Spinal cord (tissue), 10 donors: ENCODE measurements around the gene AURKAIP1. TPM values are rescaled to one million over a fixed set of nuclear protein-coding genes. Genes with fewer than 3 reads are reported as not detected.

Source experiments
- DNase-seq, 6 donors: peaks; one replicate each; pipeline versions ENCODE4 v3.0.0 to v3.0.0-alpha.2; 2013 to 2015; ENCODE audit warnings: low spot score in 6 of 6, low read depth in 4 of 6
- H3K27ac ChIP-seq: one replicate; pipeline ENCODE4 v1.5.1; 2013; ENCODE audit warnings: low read depth, low read length, control low read depth
- H3K27me3 ChIP-seq: one replicate; pipeline ENCODE4 v1.6.1; 2013; ENCODE audit warnings: low read length; ENCODE audit not compliant: control insufficient read depth, insufficient read depth
- H3K36me3 ChIP-seq: one replicate; pipeline ENCODE4 v1.6.1; 2013; ENCODE audit warnings: low read length; ENCODE audit not compliant: control insufficient read depth, insufficient read depth
- H3K4me1 ChIP-seq: one replicate; pipeline ENCODE4 v1.6.1; 2013; ENCODE audit warnings: low read length; ENCODE audit not compliant: control insufficient read depth, insufficient read depth
- H3K4me3 ChIP-seq: one replicate; pipeline ENCODE4 v1.5.1; 2013; ENCODE audit warnings: low read depth, low read length, control low read depth
- H3K9me3 ChIP-seq: one replicate; pipeline ENCODE4 v1.6.1; 2013; ENCODE audit warnings: low read length; ENCODE audit not compliant: control insufficient read depth, insufficient read depth
- WGBS: methylation state at CpG from one replicate; pipeline ENCODE4 v1.1.5; 2013; ENCODE audit warnings: missing lambda C conversion rate; ENCODE audit not compliant: insufficient coverage; 5-methylcytosine and 5-hydroxymethylcytosine counted together
- polyA plus RNA-seq, 2 donors: library from polyadenylated mRNA; unstranded; fragments of 120-200 nt; gene quantifications; one replicate each; pipeline ENCODE4 v1.2.1, GENCODE V29; 2013; ENCODE audit not compliant: insufficient read length in 2 of 2
- total RNA-seq, 2 donors: library from RNA; depleted of rRNA in 1 of 2; stranded (reverse); fragments of 120-200 nt in 1 of 2; fragments of >200 nt in 1 of 2; gene quantifications; one replicate each; pipeline versions ENCODE4 v1.2.3 to v1.2.4, GENCODE V29; 2013 to 2014
- donor health status: healthy.

AURKAIP1 gene
- total and polyA plus RNA-seq, 4 donors = 41.4 to 130 (median 115) TPM

DNA sequence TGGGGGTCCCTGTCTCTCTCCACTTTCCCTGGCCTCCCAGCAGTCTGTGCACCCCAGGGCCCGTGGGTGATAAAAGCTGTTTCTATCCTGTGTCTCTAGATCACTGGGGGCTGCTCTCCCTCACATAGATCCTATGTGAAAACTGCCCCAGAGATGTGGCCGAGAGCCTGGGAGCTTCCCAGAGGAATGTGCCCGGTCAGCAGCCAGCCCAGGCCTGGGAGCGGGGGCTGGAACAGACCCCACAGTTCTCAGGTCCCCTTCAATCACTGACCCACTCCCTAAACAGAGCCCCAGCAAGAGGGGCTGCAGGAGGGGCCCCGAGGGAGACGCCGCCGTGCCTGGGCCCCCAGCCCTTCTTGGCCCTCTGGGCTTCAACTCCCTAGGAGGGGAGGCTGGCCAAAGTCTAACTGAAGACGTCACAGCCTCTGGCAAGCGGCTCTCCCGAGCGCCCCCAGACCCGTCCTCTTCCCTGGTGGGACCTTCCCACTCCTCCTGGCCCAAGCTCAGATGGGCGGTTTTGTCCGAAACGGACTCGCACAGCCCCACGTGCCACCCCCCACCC is 17.1 kb downstream of the AURKAIP1 start:
- H3K36me3 ChIP-seq = peaks cover 20% of the 10 kb centered on the region
- H3K27me3 ChIP-seq = peaks cover 24% of the 10 kb centered on the region
- 7% methylated on average over 18 of the region's 18 CpGs for WGBS
- H3K9me3 ChIP-seq = no peaks in the 10 kb centered on the region
- peaks cover 78% of the 10 kb centered on the region for H3K4me1 ChIP-seq
- peak overlapping the region; percentile 91 for H3K27ac ChIP-seq
- H3K4me3 ChIP-seq = peak overlapping the region; percentile 57
- peak in 1 of 6 donors; percentile 46 for DNase-seq

DNA sequence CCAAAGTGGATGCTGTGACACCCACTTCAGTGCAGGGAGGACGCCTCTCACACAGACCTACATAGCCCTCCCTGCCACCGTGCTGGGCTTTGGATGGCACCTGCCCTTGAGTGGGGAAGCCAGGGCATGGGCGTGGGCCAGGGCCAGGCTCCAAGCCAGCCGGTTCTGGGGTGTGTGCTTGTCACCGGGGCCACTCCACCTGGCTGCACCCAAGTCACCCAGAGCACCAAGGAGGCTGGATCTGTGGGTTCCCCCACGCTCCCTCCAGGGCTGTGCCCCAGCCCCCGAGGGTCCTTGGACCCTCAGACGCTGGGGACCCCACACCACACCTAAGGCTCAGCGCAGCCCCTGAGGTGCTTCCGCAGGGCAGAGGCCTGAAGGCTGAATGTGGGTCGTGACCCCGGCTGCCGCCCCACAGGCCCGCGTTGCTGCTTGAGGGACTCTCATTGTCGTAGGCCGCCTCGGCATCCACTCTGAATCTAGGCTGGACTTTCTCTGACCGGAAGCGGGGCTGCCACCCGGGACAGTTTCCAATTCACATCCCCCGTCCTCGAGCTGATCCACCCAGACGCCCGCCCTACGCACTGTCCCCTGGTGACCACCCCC is 18.1 kb downstream of the AURKAIP1 start:
- H3K36me3 ChIP-seq = peaks cover 30% of the 10 kb centered on the region
- DNase-seq = no peak
- WGBS = 34% methylated on average over 24 of the region's 26 CpGs
- H3K4me1 ChIP-seq = peaks cover 83% of the 10 kb centered on the region
- H3K9me3 ChIP-seq = no peaks in the 10 kb centered on the region
- peak overlapping the region; percentile 57 for H3K4me3 ChIP-seq
- H3K27ac ChIP-seq = peak overlapping the region; percentile 91
- H3K27me3 ChIP-seq = peaks cover 24% of the 10 kb centered on the region

DNA sequence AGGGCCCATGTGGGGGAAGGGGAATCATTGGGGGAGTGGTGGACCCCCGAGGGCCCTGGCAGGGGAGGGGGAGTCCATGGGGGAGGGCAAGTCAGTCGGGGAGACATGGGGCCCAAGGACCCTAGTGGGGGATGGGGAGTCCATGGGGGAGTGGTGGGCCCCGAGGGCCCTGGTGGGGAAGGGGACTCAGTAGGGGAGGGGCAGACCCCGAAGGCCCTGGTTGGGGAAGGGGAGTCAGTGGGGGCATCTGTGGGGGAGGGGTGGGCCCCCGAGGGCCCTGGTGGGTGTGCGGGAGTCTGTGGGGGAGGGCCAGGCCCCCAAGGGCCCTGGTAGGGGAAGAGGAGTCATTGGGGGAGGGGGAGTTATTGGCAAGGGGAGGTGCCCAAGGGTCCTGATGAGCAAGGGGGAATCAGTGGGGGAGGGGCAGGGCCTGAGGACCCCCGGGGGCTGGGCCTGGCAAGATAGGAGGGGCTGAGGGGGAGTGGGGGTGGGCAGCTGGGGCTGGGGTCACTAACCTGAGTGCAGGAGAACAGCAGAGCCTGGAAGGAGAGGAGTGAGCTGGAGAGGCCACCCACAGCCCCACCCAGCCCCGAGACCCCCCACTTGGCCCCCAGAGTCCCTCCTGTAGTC is 18.7 kb downstream of the AURKAIP1 start:
- WGBS = 66% methylated on average over 4 of the region's 8 CpGs
- Histone ChIP-seq H3K4me1 (peaks cover 83% of the 10 kb centered on the region), H3K4me3 (peak overlapping the region; percentile 57), H3K9me3 (no peaks in the 10 kb centered on the region), H3K27ac (peak overlapping the region; percentile 91), H3K27me3 (peaks cover 24% of the 10 kb centered on the region), H3K36me3 (peaks cover 35% of the 10 kb centered on the region)
- no peak for DNase-seq

DNA sequence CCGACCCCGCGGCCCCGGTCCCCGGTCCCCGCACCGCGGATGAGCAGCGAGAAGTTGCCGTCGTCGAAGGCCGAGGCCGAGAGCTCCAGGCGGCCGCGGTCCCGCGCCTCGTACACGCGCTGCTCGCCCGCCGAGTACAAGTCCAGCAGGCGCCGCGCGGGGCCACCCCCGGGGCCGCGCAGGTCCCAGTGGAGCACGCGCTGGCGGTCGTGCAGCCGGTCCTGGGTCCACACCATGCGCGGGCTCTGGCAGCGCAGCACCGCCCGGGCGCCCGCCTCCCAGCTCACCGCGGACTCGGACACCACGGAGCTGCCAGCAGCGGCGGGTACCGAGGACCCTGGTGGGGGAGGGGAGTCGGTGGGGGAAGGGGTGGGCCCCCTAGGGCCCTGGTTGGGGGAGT is 19.6 kb downstream of the AURKAIP1 start:
- Histone ChIP-seq H3K4me3 (no peak overlapping the region), H3K36me3 (peaks cover 35% of the 10 kb centered on the region), H3K27ac (no peak overlapping the region), H3K27me3 (peaks cover 24% of the 10 kb centered on the region), H3K4me1 (peaks cover 78% of the 10 kb centered on the region), H3K9me3 (no peaks in the 10 kb centered on the region)
- peak in 2 of 6 donors; percentile 31 to 55 for DNase-seq
- WGBS = 3% methylated on average over 37 of the region's 52 CpGs

DNA sequence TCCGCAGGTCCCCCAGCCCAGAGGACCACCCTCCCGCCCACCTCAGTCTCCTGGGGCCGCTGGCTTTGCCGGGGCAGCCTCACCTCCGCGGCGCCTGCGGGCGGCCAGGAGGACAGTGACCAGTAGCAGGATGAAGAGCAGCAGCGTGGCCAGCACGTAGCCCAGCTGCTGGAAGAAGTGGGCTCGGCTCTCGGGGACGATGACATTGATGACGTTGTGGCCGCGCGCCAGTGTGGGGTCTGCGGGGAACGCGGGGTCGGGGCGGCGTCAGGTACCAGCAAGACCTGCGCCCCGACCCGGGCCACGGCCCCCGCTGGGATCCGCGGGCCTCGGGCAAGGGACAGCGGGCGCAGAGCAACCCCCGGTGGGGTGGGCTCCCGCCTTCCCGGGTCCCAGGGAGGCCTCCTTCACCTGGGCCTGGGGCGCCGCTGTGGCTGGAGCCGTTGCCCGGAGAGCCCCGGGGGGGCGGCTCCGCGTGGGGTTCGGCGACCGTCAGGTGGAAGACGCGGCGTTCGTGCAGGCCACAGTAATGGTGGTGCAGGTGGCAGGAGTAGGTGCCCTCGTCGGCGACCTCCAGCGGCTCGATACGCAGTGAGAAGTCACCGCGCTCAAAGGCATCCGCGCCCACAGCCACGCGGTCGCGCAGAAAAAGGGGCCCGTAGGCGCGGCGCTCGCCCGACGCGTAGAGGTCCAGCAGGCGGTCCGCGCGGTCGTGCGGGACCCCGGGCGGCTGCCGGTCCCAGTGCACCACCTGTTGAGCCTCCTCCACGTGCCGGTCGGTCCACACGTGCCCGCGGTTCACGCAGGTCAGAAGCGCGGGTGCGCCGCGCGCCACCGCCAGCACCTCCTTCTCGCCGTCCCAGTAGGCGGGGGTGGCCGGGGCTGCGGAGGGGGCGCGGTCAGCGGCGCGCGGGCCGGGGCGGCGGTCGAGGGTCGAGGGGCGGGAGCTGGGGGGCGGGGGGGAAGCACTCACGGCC is 20.4 kb downstream of the AURKAIP1 start:
- H3K4me1 ChIP-seq = peaks cover 70% of the 10 kb centered on the region
- DNase-seq = no peak
- peaks cover 35% of the 10 kb centered on the region for H3K36me3 ChIP-seq
- no peaks in the 10 kb centered on the region for H3K9me3 ChIP-seq
- H3K27me3 ChIP-seq = peaks cover 24% of the 10 kb centered on the region
- H3K27ac ChIP-seq = no peak overlapping the region
- H3K4me3 ChIP-seq = no peak overlapping the region
- 32% methylated on average over 97 of the region's 116 CpGs for WGBS

DNA sequence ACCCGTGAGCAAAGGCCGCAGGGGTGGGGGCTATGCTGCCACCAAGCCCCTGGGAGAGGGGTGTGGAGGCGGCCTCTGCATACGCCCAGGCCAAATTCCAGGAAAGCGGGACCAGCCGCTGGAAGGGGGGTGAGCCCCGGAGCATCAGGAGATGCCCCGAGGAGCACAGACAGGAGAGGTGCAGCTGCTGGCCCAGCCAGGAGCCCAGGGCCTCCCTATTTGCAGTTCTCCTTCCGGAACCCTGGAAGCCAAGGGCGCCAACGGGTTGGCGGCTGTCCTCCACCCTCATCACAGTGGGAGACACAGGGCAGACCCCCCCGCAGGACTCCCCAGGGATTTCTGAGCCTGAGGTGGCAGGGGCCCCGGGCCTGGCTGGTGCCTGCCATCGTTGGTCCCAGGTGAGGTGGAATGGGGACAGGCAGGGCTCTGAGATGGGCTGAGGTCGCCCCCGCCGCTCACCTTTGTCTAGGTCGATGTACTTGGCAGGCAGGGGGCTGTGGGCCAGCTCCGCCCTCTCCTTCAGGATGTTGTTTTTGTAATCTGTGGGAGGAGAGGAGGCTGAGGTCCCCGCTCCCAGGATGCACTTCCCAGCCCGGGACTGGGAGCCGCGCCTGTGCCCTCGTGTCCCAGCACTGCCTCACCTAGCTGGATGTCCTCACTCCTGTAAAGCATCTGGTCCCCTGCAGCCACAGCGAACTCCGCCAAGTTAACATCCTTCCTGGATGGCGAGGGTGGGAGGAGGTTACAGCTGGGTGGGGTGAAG is 21.4 kb downstream of the AURKAIP1 start:
- no peak overlapping the region for H3K4me3 ChIP-seq
- no peak for DNase-seq
- peaks cover 60% of the 10 kb centered on the region for H3K4me1 ChIP-seq
- H3K9me3 ChIP-seq = no peaks in the 10 kb centered on the region
- H3K27me3 ChIP-seq = peaks cover 23% of the 10 kb centered on the region
- 58% methylated on average over 16 of the region's 28 CpGs for WGBS
- H3K27ac ChIP-seq = no peak overlapping the region
- peaks cover 35% of the 10 kb centered on the region for H3K36me3 ChIP-seq

DNA sequence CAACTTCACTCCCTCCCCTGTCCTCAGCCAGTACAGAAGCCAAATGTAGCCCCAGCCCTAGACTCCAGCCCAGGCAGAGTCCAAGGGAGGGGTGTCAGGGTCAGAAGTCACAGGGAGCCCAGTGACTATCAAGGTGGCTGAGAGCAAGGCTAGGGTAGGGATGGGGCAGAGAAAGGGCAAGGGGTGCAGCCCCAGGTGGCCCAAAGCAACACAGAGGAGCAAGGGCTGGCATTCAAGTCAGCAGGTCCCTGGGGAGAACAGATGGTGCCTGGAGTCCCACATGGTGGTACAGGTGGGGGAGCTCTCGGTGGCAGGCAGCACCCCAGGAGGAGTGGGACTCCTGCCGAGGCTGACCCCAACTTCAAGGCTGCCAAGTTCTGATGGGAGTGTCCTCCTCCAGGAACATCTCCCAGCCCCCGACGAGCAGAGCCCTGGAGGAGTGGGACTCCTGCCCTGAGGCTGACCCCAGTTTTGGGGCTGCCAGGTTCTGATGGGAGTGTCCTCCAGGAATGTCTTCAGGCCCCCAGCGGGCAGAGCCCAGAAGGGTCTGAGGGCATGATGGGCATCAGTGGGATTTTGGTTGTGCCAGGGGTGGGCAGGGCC is 22.1 kb downstream of the AURKAIP1 start:
- Histone ChIP-seq H3K4me3 (no peak overlapping the region), H3K4me1 (peaks cover 59% of the 10 kb centered on the region), H3K27me3 (peaks cover 17% of the 10 kb centered on the region), H3K36me3 (peaks cover 35% of the 10 kb centered on the region), H3K9me3 (no peaks in the 10 kb centered on the region), H3K27ac (no peak overlapping the region)
- WGBS = 56% methylated on average over 3 of the region's 5 CpGs
- no peak for DNase-seq

DNA sequence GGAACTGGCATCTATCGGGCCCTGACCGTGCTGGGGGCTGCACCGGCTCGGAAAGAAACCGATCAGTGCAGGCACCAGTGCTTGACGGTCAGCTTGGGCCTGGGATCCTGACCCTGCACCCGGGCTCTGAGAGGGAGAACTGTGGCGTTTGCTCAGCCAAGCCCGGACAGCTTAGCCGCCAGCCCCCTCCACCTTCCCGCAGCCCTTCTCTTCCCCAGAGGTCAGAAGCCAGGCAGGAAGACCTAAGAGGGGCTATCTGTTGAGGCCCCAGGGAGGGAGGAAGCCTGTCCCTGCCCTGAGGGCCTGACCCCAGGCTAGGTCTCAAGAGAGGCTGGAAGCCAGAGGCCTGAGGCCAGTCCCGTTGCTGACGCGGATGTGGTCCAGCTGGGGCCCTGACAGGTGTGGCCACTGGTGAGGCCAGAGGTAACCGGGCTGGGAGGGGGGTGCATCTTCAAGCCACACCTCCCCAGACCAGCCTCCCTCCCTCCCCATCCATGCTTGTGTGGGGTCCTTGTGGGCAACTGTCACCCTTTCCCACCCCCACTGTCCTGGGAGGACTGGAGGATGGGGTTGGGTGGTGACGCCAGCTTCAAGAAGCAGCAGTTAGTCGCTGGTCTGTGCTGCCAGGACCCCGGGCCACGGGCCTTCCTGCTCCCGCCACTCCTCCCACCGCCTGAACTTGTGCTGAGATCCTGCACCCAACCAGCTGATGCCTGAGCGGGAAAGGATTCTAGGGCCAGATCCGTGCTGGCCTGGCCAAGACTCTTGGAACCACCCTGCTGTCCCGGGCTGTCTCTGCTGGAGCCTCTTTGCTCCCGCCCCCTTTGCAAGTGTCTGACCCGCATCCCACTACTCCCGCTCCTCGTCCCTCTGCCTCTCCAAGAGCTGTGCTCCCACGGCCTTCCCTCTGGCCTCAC is 23.2 kb downstream of the AURKAIP1 start:
- Histone ChIP-seq H3K4me3 (no peak overlapping the region), H3K9me3 (no peaks in the 10 kb centered on the region), H3K27ac (peak overlapping the region; percentile 40), H3K27me3 (peaks cover 14% of the 10 kb centered on the region), H3K4me1 (peaks cover 59% of the 10 kb centered on the region), H3K36me3 (peaks cover 45% of the 10 kb centered on the region)
- peak in 1 of 6 donors; percentile 41 for DNase-seq
- WGBS = 38% methylated on average over 27 of the region's 29 CpGs
